HCT116 (cell line): Measurements from ENCODE around the gene HES1. TPM values are rescaled to one million over a fixed set of nuclear protein-coding genes. Genes with fewer than 3 reads are reported as not detected.

Experiments used
- ATAC-seq: fragments of 200-7000 bp; cut with Tn5 transposase; 2 replicates; pipeline ENCODE4 v1.9.1; 2020; ENCODE audit warnings: mild to moderate bottlenecking, moderate library complexity
- BruUV-seq: library from RNA; stranded (reverse); fragments of 400-500 nt; replicated peaks from 2 replicates; lab custom pipeline; 2021; lab: Mats Ljungman, UMichigan
- CTCF ChIA-PET: fragments of 300-600 bp; sonication (Branson Sonifier 250); formaldehyde crosslinking; loops from one replicate; lab custom pipeline; 2021; ENCODE audit warnings: antibody characterized with exemption; lab: Charles Lee
- POLR2A ChIA-PET: fragments of 300-600, 350-600 bp; sonication (Branson Sonifier 250); formaldehyde crosslinking; loops from one replicate; lab custom pipeline; 2021; ENCODE audit warnings: antibody characterized with exemption; lab: Charles Lee
- RAD21 ChIA-PET, 2 experiments: fragments of 300-600 bp; sonication (Branson Sonifier 250); formaldehyde crosslinking; loops; one replicate each; lab custom pipeline; 2023; ENCODE audit warnings: low total read pairs in 2 of 2; ENCODE audit not compliant: uncharacterized antibody in 2 of 2, unreplicated experiment in 2 of 2, low non-redundant PET in 1 of 2; lab: Charles Lee
- DNase-seq: peaks from one replicate; pipeline ENCODE4 v3.0.0-alpha.2; 2010; ENCODE audit warnings: low read depth, low spot score
- H2AFZ ChIP-seq: fragments of 200-600 bp; shearing (Covaris generic), sonication (generic); 2 replicates; pipeline ENCODE4 v1.6.1; 2017; ENCODE audit warnings: low read depth, mixed run types, mixed read lengths, antibody characterized with exemption, low read length; ENCODE audit not compliant: poor library complexity, severe bottlenecking
- H3K27ac ChIP-seq: 2 replicates; pipeline ENCODE4 v1.5.1; 2012; ENCODE audit warnings: low read depth, low read length
- H3K27me3 ChIP-seq: fragments of 200-600 bp; sonication (generic); 2 replicates; pipeline ENCODE4 v1.6.1; 2016; ENCODE audit warnings: mixed run types, low read length, mixed read lengths; ENCODE audit not compliant: insufficient read depth
- H3K36me3 ChIP-seq, 2 experiments: fragments of 200-500 bp in 1 of 2; fragments of 200-600 bp in 1 of 2; sonication (Bioruptor generic) in 1 of 2; sonication (generic) in 1 of 2; 2 replicates each; pipeline versions ENCODE4 v1.5.1 to v1.6.1; 2014 to 2016; ENCODE audit warnings: low read length in 2 of 2, inconsistent platforms in 1 of 2, mixed read lengths in 1 of 2, mixed run types in 1 of 2; ENCODE audit not compliant: insufficient read depth in 2 of 2, control insufficient read depth in 1 of 2
- H3K4me1 ChIP-seq, 2 experiments: fragments of 200-600 bp in 1 of 2; sonication (generic) in 1 of 2; 2 replicates each; pipeline versions ENCODE4 v1.5.1 to v1.6.1; 2012 to 2017; ENCODE audit warnings: low read length in 2 of 2, inconsistent platforms in 1 of 2, mild to moderate bottlenecking in 1 of 2, mixed read lengths in 1 of 2, mixed run types in 1 of 2, moderate library complexity in 1 of 2; ENCODE audit not compliant: insufficient read depth in 2 of 2, control insufficient read depth in 1 of 2
- H3K4me2 ChIP-seq: fragments of 200-600 bp; sonication (generic); 2 replicates; pipeline ENCODE4 v1.6.1; 2017; ENCODE audit warnings: mixed run types, low read length, mixed read lengths
- H3K4me3 ChIP-seq, 2 experiments: fragments of 200-600 bp in 1 of 2; sonication (generic) in 1 of 2; replicated peaks in 1 of 2; 2 replicates each; pipeline ENCODE4 v1.5.1; 2011 to 2016; ENCODE audit warnings: low read length in 2 of 2, control low read depth in 1 of 2, low read depth in 1 of 2, mild to moderate bottlenecking in 1 of 2, mixed read lengths in 1 of 2, mixed run types in 1 of 2
- H3K79me2 ChIP-seq: fragments of 200-600 bp; sonication (generic); 2 replicates; pipeline ENCODE4 v1.6.1; 2017; ENCODE audit warnings: mild to moderate bottlenecking, mixed run types, low read length, moderate library complexity, mixed read lengths; ENCODE audit not compliant: insufficient read depth
- H3K9ac ChIP-seq: fragments of 200-600 bp; sonication (generic); 2 replicates; pipeline ENCODE4 v1.6.1; 2016; ENCODE audit warnings: low read length, mixed read lengths
- H3K9me2 ChIP-seq: fragments of 200-600 bp; sonication (generic), shearing (Covaris generic); 2 replicates; pipeline ENCODE4 v1.6.1; 2017; ENCODE audit warnings: mixed run types, mild to moderate bottlenecking, moderate library complexity; ENCODE audit not compliant: insufficient read depth
- H3K9me3 ChIP-seq, 2 experiments: fragments of 200-500 bp in 1 of 2; fragments of 200-600 bp in 1 of 2; sonication (Bioruptor generic) in 1 of 2; sonication (generic) in 1 of 2; 2 replicates each; pipeline ENCODE4 v1.6.1; 2014 to 2017; ENCODE audit warnings: low read length in 2 of 2, mixed read lengths in 2 of 2, inconsistent platforms in 1 of 2, low read depth in 1 of 2, mild to moderate bottlenecking in 1 of 2, mixed run types in 1 of 2, moderate library complexity in 1 of 2; ENCODE audit not compliant: control insufficient read depth in 1 of 2, insufficient read depth in 1 of 2
- H4K20me1 ChIP-seq: fragments of 200-600 bp; sonication (generic), shearing (Covaris generic); 2 replicates; pipeline ENCODE4 v1.6.1; 2017; ENCODE audit warnings: mixed run types, mild to moderate bottlenecking, moderate library complexity; ENCODE audit not compliant: insufficient read depth
- CBX3 ChIP-seq: IDR thresholded peaks from 2 replicates; pipeline ENCODE4 v1.6.1; 2012; ENCODE audit warnings: low read depth
- CEBPB ChIP-seq: IDR thresholded peaks from 2 replicates; pipeline ENCODE4 v1.6.1; 2012; ENCODE audit warnings: low read depth
- ELF1 ChIP-seq: IDR thresholded peaks from 2 replicates; pipeline ENCODE4 v1.6.1; 2012; ENCODE audit warnings: low read depth, borderline replicate concordance
- EZH2phosphoT487 ChIP-seq: fragments of 200-600 bp; IDR thresholded peaks from 2 replicates; pipeline ENCODE4 v1.6.1; 2018; ENCODE audit warnings: antibody characterized with exemption, borderline replicate concordance
- POLR2A ChIP-seq: IDR thresholded peaks from 2 replicates; pipeline ENCODE4 v1.7.0; 2011; ENCODE audit warnings: borderline replicate concordance; ENCODE audit not compliant: insufficient read depth, insufficient read length; ENCODE audit errors: extremely low read depth
- RAD21 ChIP-seq: IDR thresholded peaks from 2 replicates; pipeline ENCODE4 v1.6.1; 2012; ENCODE audit warnings: low read depth, mild to moderate bottlenecking
- REST ChIP-seq: IDR thresholded peaks from 2 replicates; pipeline ENCODE4 v1.6.1; 2012; ENCODE audit warnings: low read depth
- YY1 ChIP-seq: IDR thresholded peaks from 2 replicates; pipeline ENCODE4 v1.6.1; 2011; ENCODE audit warnings: low read length, low read depth, moderate library complexity, mild to moderate bottlenecking; ENCODE audit not compliant: insufficient replicate concordance; ENCODE audit errors: extremely low read depth
- ZBTB33 ChIP-seq: IDR thresholded peaks from 2 replicates; pipeline ENCODE4 v1.6.1; 2011; ENCODE audit warnings: mild to moderate bottlenecking, low read length, moderate library complexity; ENCODE audit not compliant: insufficient replicate concordance; ENCODE audit errors: extremely low read depth
- intact Hi-C: fragments of 100-400 bp; cut with micrococcal nuclease; formaldehyde crosslinking; loops from 2 replicates; pipeline ENCODE4 v1.10.0; 2022
- total RNA-seq: library from RNA; stranded (reverse); gene quantifications from one replicate; pipeline ENCODE4 v1.2.1, GENCODE V29; 2021; ENCODE audit not compliant: unreplicated experiment

The HES1 gene
- total RNA-seq, 1 experiment from 2014 or later: 32.9 TPM

- DNase-seq: no peak
- no TSS peak for BruUV-seq
- H4K20me1 ChIP-seq: no peaks in the 10 kb centered on the region
- no peak overlapping the region for H2AFZ ChIP-seq
- H3K4me3 ChIP-seq: no peak overlapping the region
- intact Hi-C loops: no loop called here
- no peaks in the 10 kb centered on the region for H3K9me3 ChIP-seq
- ChIA-PET CTCF (no interaction called here), POLR2A (no interaction called here), RAD21 (no interaction called here)
- TF ChIP-seq EZH2phosphoT487: no peak
- TF ChIP-seq REST: no peak
- TF ChIP-seq YY1: no peak
- H3K36me3 ChIP-seq: no peaks in the 10 kb centered on the region
- H3K79me2 ChIP-seq: no peaks in the 10 kb centered on the region
- peaks cover 0 to 4% of the 10 kb centered on the region in 2 experiments; a peak in 1 of 4 replicates for H3K4me1 ChIP-seq
- H3K4me2 ChIP-seq: no peak overlapping the region
- no peaks in the 10 kb centered on the region; the same call in 1 of the 2 replicates for H3K27me3 ChIP-seq
- ATAC-seq: no peak
- H3K9me2 ChIP-seq: no peaks in the 10 kb centered on the region
- H3K27ac ChIP-seq: no peak overlapping the region
- no peak overlapping the region for H3K9ac ChIP-seq
Measured at GRCh38 chr3:194103505-194103904, 32.4 kb upstream of the HES1 start.

- Histone ChIP-seq H3K9ac (no peak overlapping the region), H3K36me3 (no peaks in the 10 kb centered on the region), H3K27me3 (peaks cover 3% of the 10 kb centered on the region; the same call in 1 of the 2 replicates), H2AFZ (no peak overlapping the region), H3K9me3 (no peaks in the 10 kb centered on the region), H3K4me2 (no peak overlapping the region), H3K79me2 (no peaks in the 10 kb centered on the region), H3K4me3 (no peak overlapping the region), H3K27ac (no peak overlapping the region), H3K9me2 (no peaks in the 10 kb centered on the region), H4K20me1 (no peaks in the 10 kb centered on the region), H3K4me1 (peaks cover 0 to 4% of the 10 kb centered on the region in 2 experiments; a peak in 1 of 4 replicates)
- BruUV-seq: no TSS peak
- POLR2A ChIA-PET: no interaction called here
- CTCF ChIA-PET: no interaction called here
- ATAC-seq: no peak
- intact Hi-C loops: no loop called here
- RAD21 ChIA-PET: no interaction called here
- DNase-seq: no peak
- TF ChIP-seq CEBPB (no peak), RAD21 (no peak), ZBTB33 (no peak), ELF1 (no peak), CBX3 (no peak), POLR2A (no peak)
Measured at GRCh38 chr3:194103983-194104751, 31.8 kb upstream of the HES1 start.
